NCI-H2107 treated with DMSO at 0.1 percent for 48 hours (cell line): ENCODE results near the gene SSBP2.

Source experiments
- DNase-seq: peaks from one replicate; lab custom pipeline; 2025; ENCODE audit not compliant: unreplicated experiment; lab: John Stamatoyannopoulos, UW

Gene SSBP2

DNA sequence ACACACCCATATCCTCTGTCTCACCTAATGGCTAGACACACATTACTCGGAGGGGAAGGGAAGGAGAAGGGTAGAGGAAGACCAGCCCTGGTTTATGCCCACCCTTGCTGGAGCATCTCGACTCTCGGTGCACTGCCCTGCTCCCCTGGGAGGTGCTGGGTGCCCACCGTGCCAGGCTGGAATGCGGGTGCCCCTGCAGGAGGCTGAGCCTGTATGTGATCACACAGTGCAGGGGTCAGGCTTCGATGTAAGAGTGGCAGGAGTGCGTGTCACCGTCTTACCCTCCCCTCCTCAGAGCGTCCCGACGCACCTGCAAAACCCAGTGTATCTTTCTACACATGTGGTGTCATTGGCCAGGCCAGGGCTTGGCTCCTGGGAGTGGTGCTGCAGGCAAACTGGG, 349.6 kb downstream of the SSBP2 start:
- no peak for DNase-seq

DNA sequence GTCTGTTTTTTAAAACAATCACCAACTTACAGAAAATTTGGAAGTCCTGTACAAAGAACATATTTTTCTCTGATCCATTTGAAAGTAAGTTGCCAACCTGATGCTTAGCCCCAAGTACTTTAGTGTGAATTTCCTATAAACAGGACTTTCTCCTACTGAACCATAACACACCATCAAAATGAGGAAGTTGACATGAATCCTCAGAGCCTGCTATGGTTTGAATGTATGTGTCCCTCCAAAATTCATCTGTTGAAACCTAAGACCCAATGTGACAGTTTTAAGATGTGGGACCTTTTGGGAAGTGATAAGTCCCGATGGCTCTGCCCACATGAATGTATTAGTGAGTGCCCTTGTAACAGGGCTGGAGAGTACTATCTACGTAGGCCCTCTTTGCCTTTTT, 350.5 kb downstream of the SSBP2 start:
- no peak for DNase-seq

DNA sequence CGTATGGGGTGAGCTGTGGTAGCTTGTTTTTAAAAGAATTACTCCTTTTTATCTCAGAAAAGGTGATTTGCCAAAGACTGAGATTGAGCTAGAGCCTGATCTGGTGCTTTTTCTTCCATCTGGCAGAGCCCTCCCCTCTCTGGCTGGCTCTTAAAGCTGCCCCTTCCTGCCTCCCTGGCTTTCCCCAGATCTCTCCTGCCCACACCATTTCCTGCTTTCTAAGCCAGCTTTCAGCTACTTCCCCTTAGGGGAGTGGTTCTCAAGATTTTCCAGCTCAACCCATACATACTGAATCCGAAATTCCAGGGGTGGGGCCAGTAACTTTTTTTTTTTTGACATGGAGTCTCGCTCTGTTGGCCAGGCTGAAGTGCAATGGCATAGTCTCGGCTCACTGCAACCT, 352.2 kb downstream of the SSBP2 start:
- no peak for DNase-seq

DNA sequence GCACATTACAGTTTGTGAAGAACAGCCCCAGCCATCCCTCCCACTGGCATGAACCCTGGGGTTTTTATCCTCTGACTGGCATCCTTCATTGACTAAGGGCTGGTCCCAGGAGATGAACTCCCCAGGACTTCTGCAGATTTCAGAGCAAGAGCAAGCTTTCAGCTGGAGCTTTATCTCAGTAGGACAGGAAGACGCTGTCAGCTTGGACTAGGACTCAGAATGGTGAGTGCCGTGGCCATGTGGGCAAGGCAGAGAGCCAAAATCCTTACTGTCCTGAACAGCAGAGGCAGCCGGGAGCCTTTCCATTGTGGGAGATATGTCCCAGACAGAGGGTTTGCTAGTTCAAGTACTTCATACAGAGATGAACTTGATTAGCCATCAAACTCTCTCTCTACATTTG, 353.7 kb downstream of the SSBP2 start:
- no peak for DNase-seq

DNA sequence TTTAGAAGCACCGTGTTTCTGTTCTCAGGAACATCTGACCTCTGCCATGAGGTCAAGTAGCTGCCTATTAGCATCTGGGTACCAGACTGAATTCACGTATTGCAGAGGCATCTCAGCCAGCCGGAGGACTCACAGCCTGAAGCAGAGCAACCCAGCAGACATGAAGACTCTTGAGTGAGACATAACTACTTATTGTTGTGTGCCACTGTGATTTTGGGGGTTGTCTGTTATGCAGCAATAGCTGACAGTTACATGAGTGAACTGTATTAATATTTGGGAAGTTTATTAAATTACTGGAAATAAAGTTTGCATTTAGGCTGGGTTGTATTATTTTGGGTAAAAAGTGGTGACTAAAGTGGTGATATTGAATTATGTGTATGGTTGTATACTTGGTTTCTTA, 355.6 kb downstream of the SSBP2 start:
- DNase-seq = no peak

DNA sequence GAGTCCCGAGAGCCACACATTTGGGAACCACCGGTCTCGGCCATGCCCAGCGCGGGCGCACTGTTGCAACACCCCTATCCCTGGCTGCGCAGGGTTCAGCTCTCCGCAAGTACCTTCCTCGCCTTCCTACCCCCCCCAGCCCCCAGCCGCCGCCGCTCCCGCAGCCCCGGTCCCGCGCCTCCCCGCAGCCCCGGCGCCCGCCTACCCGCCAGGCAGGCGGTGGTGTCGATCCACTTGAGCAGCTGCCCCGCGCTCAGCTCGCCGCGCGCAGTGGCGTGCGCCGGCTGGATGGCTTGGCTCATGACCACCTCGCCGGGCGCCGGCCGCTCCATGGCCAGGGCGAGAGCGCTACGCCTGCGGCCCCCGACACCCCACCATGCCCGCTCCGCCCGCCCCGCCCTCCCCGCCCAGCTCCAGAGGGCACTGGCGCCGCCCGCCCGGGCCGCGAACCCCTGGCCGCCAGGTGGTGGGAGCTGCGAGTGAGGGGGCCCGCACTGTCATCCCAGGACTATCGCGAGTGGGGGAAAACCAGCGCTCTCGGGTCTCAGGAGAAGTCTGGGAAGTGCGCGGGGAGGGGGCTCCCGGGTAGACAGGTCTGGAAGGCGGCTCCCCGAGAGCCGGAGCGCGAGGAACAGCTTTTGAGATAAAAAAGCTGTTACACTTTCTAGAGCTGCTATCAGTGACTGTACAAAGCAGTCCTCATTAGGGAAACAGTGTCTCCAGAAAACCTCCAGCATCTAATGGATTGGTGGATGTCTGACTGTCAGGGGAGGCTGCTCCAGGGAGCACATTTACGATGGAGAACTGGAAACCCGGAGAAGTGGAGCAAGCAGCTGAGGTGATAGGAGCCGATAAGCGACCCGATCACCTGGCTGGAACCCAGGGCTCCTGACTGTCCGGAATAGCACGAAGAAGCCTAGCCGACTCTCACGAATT, 356.8 kb downstream of the SSBP2 start, which contains the start of gene ACOT12:
ACOT12 (minus strand) TSS at position 352 of the 936 bp plus-strand sequence; CDS start at position 332, 20 bp downstream.
- no peak for DNase-seq

DNA sequence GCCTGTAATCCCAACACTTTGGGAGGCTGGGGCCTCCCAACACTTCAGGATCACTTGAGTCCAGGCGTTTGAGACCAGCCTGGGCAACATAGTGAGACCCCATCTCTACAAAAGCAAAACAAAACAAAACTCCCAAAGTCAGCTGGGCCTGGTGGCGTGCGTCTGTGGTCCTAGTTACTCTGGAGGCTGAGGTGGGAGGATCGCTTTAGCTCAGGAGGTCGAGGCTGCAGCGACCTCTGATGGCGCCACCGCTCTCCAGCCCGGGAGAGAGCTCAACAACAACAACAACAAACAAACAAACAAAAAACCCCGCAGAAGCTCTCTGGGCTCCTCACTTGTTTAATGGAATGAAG, 357.5 kb downstream of the SSBP2 start:
- no peak for DNase-seq

DNA sequence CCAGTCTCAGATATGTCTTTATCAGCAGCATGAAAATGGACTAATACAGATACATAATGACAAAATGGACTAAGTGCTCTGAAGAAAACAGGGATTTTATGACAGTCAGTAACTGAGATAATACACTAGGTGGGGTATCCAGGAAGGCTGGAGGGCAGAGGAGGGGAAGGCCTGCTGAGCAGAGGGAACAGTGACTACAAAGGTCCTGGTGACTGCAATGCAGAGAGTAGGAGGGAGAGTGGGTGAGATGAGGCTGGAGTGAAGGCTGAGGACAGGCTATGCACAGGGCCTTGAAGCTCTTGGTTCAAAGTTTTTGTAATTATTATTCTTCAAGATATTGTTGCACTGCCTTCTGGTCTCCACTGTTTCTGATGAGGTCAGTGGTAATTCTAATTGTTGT, 361.9 kb downstream of the SSBP2 start:
- DNase-seq = no peak

DNA sequence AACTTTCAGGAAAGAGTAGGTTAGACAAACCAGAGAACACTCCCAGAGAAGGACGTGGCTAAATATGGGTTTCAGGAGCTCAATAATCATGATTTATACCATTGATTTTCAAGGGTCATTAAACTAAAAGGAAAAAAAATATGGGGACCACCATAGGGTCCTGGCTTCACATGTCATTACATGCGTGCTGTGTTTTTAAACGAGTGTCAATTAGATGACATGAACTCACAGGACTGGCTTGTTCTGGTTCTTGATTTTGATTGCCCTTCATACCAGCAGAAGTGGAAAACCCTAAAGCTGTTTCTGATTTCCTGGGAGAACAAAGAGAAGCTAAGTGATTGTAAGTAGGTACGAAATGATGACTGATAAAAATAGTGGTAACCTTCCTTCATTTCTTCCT, 362.7 kb downstream of the SSBP2 start:
- no peak for DNase-seq

DNA sequence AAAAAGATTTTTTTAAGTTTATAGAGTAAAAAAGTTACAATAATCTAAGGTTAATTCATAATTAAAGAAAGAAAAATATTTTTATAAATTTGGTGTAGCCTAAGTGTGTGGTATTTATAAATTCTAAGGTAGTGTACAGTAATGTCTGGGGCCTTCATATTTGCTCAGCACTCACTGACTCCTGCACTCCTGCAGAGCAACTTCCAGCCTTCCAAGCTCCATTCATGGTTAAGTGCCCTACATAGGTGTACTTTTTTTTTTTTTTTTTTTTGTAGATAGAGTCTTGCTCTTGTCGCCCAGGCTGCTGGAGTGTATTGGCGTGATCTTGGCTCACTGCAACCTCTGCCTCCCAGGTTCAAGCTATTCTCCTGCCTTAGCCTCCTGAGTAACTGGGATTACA, 367.0 kb downstream of the SSBP2 start:
- DNase-seq = no peak

DNA sequence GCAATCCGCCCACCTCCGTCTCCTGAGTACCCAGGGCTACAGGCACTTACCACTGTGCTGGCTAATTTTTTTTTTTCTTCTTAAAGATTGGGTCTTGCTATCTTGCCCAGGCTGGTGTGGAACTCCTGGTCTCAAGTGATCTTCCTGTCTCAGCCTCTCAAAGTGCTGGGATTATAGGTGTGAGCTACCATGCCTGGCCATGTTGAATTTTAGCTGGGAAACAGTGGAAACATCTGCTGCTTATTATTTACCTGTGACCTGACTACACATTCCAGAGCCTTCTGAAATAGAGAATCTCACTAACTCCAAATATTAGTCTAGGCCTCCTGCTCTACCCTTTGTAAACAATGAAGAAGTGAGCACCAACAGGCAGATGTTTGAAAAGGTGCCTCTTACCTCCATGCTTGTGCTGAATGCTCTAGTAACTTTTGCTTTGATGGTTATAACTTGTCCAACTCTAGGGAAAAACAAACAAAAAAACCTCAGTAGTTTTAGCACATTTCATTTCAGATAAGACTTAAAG, 379.5 kb downstream of the SSBP2 start:
- DNase-seq = no peak

DNA sequence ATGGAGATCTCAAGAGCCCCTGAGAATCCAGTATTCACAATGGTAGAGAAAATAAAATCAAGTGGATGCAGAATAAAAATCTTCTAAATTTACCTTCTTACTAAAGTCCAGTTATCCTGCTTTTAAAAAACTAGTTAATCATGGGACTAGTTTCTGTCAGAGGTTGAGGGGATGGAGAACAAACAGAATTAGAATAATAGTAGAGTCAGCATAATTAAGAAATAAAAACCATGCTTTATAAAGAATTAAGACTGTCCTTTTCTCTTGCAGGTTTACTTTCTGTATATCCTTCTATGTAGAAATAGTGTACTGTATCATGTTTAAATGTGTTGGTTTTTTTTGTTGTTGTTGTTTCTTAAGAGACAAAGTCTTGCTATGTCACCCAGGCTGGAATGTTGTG, 380.0 kb downstream of the SSBP2 start:
- DNase-seq = no peak

DNA sequence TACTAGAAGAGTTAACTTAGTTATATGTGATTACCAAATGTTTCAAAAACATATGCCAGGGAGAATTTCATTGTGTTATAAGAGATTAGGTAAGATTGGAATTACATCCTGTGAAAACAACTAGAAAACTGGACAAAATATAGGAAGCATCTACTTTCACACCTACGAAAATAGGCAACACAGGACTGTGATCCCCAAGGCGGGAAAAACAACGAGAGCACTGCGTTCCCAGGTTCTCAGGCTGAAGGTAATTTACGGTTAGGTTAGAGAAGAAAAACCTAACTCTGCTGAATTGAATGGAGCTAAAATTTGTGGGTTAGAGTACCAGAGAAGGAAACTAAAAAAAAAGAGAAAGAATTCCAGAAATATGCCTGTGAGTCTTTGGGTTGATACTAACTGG, 385.4 kb downstream of the SSBP2 start:
- no peak for DNase-seq

DNA sequence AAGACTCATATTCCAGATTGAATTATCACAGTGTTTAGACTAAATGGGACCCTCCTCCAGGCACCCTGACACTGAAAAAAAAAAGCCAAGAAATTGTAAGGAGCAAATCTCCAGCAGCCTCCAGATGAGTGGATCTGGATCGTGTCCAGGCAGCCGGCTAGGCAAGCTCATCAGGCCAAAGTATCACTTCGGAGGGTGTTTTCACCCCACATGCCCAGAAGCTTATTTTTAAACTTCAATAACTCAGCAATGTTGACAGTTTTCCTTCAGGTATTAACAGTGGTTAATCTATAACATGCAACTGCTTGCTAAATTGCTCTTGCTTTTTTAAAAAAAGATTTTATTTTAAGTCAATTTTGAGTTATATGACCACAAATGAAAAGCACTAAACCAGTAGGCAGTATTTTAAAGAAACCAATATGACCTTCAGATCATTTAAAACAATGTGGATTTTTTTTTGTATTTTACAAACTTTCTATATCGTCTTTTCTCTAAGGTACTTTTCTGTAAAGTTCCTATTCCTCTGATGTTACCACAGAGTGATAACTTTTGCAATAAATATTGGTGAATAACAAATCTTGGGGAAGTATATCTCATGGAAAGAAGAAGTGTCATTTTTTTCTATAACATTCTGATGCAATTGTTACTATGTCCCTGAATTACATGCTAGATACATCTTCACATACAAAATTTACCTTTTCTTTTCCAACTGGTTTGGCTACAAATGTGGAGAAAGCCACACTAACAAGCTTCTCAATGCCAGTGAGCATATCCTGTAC, 387.6 kb downstream of the SSBP2 start:
- no peak for DNase-seq
